GM06990 (cell line): ENCODE results near the gene HOXC4.
A peak's percentile ranks its signal among the peaks of the same experiment; 100 is the strongest.
"Not testable (repeated sequence)": the region's sequence is repeated elsewhere in the genome, so short reads cannot be mapped to it uniquely, and the experiment has no call there.

ENCODE experiments used
- DNase-seq: peaks from one replicate; pipeline ENCODE4 v3.0.0-alpha.2; 2011; ENCODE audit not compliant: insufficient read length; ENCODE audit errors: extremely low read depth
- H3K27me3 ChIP-seq: replicated peaks from 2 replicates; pipeline ENCODE4 v1.6.0; 2011; ENCODE audit warnings: low read length; ENCODE audit not compliant: control insufficient read depth, insufficient read depth
- H3K36me3 ChIP-seq: 2 replicates; pipeline ENCODE4 v1.5.1; 2011; ENCODE audit warnings: low read length; ENCODE audit not compliant: control insufficient read depth, insufficient read depth
- H3K4me3 ChIP-seq: replicated peaks from 2 replicates; pipeline ENCODE4 v1.5.1; 2011; ENCODE audit warnings: low read depth, mild to moderate bottlenecking, control low read depth, low read length
- CTCF ChIP-seq: IDR thresholded peaks from 2 replicates; pipeline ENCODE4 v1.5.1; 2011; ENCODE audit warnings: low read length, control low read depth, mild to moderate bottlenecking, inconsistent platforms; ENCODE audit not compliant: insufficient read depth, poor library complexity, severe bottlenecking

Gene HOXC4

GRCh38 chr12:54075409-54075808, 21.8 kb downstream of the HOXC4 start:
- Histone ChIP-seq H3K27me3 (no peaks in the 10 kb centered on the region), H3K36me3 (no peaks in the 10 kb centered on the region), H3K4me3 (no peak overlapping the region)
- DNase-seq = no peak
- TF ChIP-seq CTCF = no peak

DNA sequence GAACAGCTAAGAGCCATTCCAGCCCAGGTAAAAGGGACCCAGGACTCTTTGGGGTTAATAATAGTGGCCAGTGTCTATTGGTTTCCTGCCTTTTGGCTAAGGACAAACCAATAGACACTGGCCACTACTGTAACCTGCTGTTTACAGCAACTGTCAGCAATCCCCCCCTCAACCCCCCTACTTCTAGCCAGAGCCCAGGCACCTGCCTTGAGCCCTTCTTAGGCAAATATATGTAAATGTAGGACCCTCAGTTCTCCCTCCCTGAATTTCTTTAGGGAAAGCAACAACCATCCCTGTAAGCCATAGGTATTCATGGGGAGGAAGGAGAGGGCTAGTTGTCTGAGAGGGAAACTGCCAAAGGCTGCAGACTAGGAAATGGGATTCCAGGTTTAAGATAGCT, 22.3 kb downstream of the HOXC4 start:
- Histone ChIP-seq H3K27me3 (no peaks in the 10 kb centered on the region), H3K4me3 (no peak overlapping the region), H3K36me3 (no peaks in the 10 kb centered on the region)
- no peak for DNase-seq
- no peak for TF ChIP-seq CTCF

DNA sequence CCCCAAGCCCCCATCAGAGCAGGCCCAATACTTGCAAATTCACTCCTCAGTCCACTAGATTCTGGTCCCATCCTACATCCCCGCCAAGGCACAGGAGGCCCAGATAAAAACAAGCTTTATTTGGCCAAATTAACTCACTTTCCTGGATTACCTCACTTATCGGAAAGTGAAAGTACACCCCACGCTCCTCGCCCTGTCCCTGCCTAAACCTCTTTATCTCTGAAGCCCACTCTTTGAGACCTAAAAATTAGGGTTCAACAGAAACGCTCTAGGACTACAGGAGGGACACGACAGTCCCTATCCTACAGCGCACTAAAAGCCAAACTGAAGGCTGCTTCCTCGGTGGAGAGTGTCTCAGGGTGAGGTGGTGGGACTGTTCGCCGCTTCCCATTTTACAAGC, 24.2 kb downstream of the HOXC4 start:
- not testable (repeated sequence) for H3K36me3 ChIP-seq, H3K4me3 ChIP-seq, H3K27me3 ChIP-seq, DNase-seq

- H3K4me3 ChIP-seq, H3K36me3 ChIP-seq, DNase-seq, H3K27me3 ChIP-seq: not testable (repeated sequence)
Measured at GRCh38 chr12:54079115-54079514, 25.5 kb downstream of the HOXC4 start.

DNA sequence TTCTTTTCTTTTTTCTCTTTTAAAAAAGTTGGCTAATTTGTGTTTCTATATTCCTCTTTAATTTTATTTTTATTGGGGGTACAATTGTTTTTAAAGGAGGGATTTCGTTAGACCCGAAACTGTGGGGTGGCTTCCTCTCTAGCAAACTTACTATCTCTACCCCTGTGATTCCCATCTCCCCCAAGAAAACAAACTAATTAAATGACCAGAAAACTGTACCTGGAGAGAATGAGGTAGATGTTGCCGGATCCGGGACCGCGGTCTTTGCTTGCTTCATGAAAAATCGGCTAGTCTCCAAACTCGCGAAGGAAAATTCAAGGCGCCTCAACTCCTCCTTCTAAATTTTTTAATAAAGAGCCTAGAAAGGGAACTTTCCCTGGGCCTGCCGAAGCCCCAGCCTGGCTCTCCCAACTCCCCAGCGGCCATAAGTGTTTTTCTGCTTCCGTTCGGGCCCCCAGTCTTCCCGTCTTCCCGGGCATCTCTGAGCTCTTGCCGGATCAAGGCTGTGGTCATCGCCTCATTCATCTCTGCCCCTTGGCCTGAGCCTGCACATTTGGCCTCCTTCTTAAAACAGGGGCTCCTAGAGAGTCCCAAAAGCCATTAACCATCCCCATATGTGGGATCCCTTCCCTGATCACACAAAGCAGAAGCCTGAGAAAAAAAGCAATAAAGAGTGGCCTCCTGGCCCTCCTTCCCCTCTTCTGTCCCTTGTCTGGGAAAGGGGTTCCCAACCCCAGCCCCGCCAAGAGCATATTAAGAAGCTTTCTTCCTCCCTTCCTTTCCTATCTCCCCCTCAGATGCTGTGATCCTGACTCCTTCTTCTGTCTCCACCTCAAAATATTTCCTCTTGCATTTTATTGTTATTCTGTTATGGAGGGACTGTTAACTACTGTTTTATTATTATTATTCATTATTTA, 26.6 kb downstream of the HOXC4 start:
- not testable (repeated sequence) for H3K4me3 ChIP-seq, H3K27me3 ChIP-seq, H3K36me3 ChIP-seq, DNase-seq

DNA sequence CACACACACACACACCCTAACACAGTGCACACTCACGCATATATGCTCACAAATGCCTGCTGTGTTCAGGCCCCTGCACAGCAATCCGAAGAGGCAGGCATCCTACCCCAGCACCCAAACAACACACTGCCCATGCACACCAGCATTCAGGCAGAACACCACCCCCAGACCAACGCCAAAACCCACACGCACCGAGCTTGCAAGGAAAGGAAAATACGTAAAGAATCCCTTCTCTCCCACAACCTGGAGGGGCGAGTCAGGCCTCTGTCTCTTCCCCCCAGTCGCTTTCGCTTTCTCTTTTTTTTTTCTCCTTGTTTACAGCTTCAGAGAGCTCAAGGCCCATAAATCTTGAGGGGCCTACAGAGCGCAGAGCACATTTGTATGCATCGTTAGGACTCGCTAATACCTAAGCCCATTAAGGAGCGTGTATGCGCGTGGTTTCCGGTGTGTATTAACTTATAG, 27.4 kb downstream of the HOXC4 start:
- not testable (repeated sequence) for H3K27me3 ChIP-seq, H3K36me3 ChIP-seq
- peak; percentile 29 for DNase-seq
- H3K4me3 ChIP-seq = peak overlapping the region; percentile 48

DNA sequence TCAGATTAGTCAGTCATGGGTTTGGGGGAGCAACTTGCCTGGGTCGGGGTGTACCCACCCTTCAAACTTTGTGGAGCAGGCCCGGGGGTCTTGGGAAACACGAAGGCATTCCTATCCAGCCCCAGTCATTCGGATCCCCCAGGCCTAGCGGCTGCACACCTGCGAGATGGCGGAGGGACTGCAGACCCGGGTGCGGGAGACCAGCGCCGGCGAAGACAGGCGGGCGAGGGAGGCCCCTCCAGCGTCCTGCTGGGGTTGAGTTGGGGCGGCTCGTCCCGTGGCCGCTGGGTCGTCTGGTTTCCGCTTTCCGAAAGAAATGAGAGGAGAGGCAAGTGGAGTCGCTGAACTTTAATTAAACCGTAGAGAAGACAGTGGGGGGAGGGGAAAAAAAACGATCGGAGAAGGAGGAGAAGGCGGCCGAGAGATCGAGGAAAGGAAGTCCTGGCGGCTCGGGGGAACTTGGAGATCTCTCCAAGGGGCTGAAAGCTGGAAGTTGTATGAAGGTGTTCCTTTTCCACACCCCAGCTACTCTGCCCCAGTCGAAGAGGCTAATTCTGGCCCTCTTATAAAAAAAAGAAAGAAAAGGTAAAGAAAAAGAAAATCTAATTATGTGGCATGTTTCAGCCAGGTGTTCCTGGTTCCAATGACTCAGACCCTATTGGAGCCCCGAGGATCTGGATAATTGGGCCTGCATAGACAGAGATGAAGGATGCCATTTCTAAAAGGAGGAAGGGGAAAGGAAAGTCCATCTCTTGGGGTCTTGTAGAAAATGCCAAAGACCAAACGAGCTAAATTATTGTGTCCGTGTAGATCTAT, 28.2 kb downstream of the HOXC4 start:
- H3K36me3 ChIP-seq, H3K27me3 ChIP-seq: not testable (repeated sequence)
- DNase-seq = peak; percentile 31
- peak overlapping the region; percentile 53 for H3K4me3 ChIP-seq

DNA sequence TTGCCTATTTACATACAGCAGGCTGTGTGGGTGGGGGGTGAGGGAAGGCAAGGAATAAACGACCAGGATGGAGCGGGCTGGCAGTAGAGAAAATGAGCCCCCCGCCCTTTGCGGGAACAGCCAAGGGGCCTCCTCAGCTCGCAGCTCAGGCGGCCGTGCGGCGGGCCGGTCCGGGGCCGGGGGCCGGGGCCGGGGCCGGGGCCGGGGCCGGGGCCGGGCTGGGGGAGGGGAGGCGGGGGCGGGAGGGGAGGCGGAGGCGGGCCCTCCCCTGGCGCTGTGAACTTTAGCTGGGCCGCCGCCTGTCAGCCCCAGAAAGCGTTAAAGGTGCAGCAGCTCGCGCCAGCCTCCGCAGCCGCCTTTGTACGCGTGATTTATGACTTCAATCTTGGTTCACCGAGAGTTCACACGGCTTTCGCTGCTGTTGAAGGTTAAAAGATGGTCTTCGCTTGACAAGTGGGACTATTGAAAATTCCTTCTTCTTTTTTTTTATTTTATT, 28.8 kb downstream of the HOXC4 start:
- DNase-seq = no peak
- TF ChIP-seq CTCF = no peak
- H3K36me3 ChIP-seq = no peaks in the 10 kb centered on the region
- no peaks in the 10 kb centered on the region for H3K27me3 ChIP-seq
- peak overlapping the region; percentile 53 for H3K4me3 ChIP-seq

DNA sequence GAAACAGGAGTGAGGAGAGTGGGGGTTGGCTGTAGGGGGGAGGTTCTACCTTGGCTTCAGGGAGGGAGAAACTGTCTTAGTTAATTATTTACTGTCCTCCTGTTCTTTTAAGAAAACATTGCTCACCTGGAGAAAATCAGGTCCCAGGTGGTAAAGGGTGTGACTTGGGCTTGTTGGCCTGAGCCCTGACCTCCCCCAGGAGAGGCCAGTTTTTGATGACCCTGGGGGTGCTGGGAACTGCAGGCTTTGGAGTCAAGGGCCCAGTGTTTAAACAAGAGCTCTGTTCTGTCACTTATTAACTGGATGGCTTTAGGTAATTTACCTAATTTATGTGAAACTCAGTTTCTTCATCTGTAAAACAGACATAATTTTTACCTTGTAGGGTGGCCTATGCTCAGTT, 34.4 kb downstream of the HOXC4 start:
- not testable (repeated sequence) for H3K36me3 ChIP-seq, H3K4me3 ChIP-seq, H3K27me3 ChIP-seq, DNase-seq

DNA sequence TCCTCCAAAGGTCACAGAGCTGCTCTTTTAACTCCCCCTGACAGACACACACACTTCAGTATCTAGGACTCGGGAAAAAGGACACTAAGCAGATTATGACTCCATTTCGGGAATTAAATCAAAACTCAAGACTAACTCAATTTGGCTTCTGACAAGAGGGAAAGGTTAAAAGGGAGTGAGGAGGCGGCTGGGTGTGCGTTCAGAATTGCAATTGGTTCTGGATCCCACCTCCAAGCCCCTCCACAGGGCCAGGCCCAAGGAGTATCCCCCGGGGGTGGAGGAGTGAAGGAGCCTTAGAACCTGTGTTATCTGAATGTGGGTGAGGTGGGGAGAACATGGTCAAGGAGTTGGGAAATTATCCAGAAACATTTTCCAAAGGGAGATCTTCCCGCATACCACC, 35.8 kb downstream of the HOXC4 start:
- not testable (repeated sequence) for H3K36me3 ChIP-seq, H3K4me3 ChIP-seq, H3K27me3 ChIP-seq, DNase-seq

- DNase-seq, H3K36me3 ChIP-seq, H3K4me3 ChIP-seq, H3K27me3 ChIP-seq: not testable (repeated sequence)
Measured at GRCh38 chr12:54090312-54090711, 36.7 kb downstream of the HOXC4 start.
